KMS-11 (cell line): Measurements from ENCODE around the gene HPS4.
A peak's percentile ranks its signal among the peaks of the same experiment; 100 is the strongest.

Source experiments
- H2AFZ ChIP-seq: fragments of 200-600 bp; sonication (generic); 2 replicates; pipeline ENCODE4 v1.6.1; 2016; ENCODE audit warnings: antibody characterized with exemption, mixed run types, low read depth
- H3K27ac ChIP-seq: fragments of 200-600 bp; sonication (generic); 2 replicates; pipeline ENCODE4 v1.6.1; 2016; ENCODE audit warnings: mild to moderate bottlenecking, mixed run types
- H3K27me3 ChIP-seq: fragments of 200-600 bp; sonication (generic); 2 replicates; pipeline ENCODE4 v1.6.1; 2017; ENCODE audit warnings: mild to moderate bottlenecking, low read depth, mixed run types, moderate library complexity; ENCODE audit not compliant: insufficient read depth
- H3K36me3 ChIP-seq: fragments of 200-600 bp; sonication (generic); 2 replicates; pipeline ENCODE4 v1.6.1; 2017; ENCODE audit warnings: mild to moderate bottlenecking, mixed run types; ENCODE audit not compliant: insufficient read depth
- H3K4me1 ChIP-seq: fragments of 200-600 bp; sonication (generic); 2 replicates; pipeline ENCODE4 v1.6.1; 2016; ENCODE audit warnings: mild to moderate bottlenecking, low read depth, mixed run types; ENCODE audit not compliant: poor library complexity, severe bottlenecking
- H3K4me2 ChIP-seq: fragments of 200-600 bp; sonication (generic); 2 replicates; pipeline ENCODE4 v1.7.0; 2016; ENCODE audit warnings: mild to moderate bottlenecking, mixed run types
- H3K4me3 ChIP-seq: fragments of 200-600 bp; sonication (generic); IDR thresholded peaks from 2 replicates; pipeline ENCODE4 v1.6.1; 2017; ENCODE audit warnings: low read depth, low read length, mixed read lengths; ENCODE audit not compliant: insufficient read depth
- H3K79me2 ChIP-seq: fragments of 200-600 bp; sonication (generic); 2 replicates; pipeline ENCODE4 v1.6.1; 2016; ENCODE audit warnings: low read depth, mixed run types; ENCODE audit not compliant: insufficient read depth
- H3K9ac ChIP-seq: fragments of 200-600 bp; sonication (generic); 2 replicates; pipeline ENCODE4 v1.6.1; 2016; ENCODE audit warnings: mild to moderate bottlenecking, mixed run types
- H4K20me1 ChIP-seq: fragments of 200-600 bp; sonication (generic); 2 replicates; pipeline ENCODE4 v1.6.1; 2016; ENCODE audit warnings: mild to moderate bottlenecking, mixed run types; ENCODE audit not compliant: insufficient read depth
- TF ChIP-seq, protein P1 (sequence below): fragments of 200-600 bp; sonication (generic); conservative IDR thresholded peaks from 2 replicates; pipeline ENCODE4 v1.6.1; 2017; ENCODE audit warnings: low read depth, mild to moderate bottlenecking, antibody characterized with exemption, low read length, moderate library complexity, mixed read lengths

Gene HPS4

DNA sequence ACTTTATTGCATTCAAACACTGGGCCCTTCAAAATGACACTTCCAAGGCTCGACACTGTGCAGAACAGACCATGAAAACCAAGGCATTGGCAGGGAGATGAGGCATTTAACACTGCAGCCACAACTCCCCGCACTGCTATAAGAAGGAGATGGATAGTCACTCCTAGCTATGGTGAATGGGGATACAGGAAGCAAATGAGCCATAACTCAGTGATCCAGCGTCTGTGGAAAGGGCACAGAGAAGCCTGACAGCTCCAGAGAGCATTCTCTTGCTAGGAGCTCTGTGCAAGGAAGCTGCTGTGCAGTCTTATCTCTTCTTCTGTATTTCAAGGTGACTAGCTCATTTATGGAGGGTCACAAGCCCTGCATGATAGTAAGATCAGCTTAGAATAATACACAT lies 20.9 kb downstream of the HPS4 start:
- Histone ChIP-seq H3K36me3 (no peaks in the 10 kb centered on the region), H4K20me1 (no peaks in the 10 kb centered on the region), H3K9ac (no peak overlapping the region), H3K27me3 (no peaks in the 10 kb centered on the region), H3K4me2 (no peak overlapping the region), H3K4me3 (no peak overlapping the region), H3K27ac (no peak overlapping the region), H3K79me2 (no peaks in the 10 kb centered on the region), H3K4me1 (no peaks in the 10 kb centered on the region), H2AFZ (no peak overlapping the region)
- TF ChIP-seq, protein P1, sequence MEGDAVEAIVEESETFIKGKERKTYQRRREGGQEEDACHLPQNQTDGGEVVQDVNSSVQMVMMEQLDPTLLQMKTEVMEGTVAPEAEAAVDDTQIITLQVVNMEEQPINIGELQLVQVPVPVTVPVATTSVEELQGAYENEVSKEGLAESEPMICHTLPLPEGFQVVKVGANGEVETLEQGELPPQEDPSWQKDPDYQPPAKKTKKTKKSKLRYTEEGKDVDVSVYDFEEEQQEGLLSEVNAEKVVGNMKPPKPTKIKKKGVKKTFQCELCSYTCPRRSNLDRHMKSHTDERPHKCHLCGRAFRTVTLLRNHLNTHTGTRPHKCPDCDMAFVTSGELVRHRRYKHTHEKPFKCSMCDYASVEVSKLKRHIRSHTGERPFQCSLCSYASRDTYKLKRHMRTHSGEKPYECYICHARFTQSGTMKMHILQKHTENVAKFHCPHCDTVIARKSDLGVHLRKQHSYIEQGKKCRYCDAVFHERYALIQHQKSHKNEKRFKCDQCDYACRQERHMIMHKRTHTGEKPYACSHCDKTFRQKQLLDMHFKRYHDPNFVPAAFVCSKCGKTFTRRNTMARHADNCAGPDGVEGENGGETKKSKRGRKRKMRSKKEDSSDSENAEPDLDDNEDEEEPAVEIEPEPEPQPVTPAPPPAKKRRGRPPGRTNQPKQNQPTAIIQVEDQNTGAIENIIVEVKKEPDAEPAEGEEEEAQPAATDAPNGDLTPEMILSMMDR = no peak

DNA sequence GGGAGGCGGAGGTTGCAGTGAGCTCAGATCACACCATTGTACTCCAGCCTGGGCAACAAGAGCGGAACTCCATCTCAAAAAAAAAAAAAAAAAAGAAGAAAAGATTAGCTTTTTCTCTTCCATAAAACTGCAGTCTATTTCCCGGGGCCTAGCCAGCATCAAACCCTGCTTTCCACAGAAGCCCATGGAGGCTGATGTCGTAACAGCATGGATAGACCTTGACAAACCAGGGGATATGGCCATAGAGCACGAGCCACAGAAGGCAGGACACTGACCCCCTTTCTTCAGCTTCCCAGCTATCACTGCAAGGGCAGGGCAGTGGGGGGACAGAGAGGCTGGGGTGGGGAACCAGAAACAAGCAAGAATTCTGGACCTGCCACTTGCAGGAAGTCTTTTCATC lies 21.5 kb downstream of the HPS4 start:
- no peak overlapping the region for H3K4me3 ChIP-seq
- H2AFZ ChIP-seq = no peak overlapping the region
- H3K9ac ChIP-seq = no peak overlapping the region
- no peaks in the 10 kb centered on the region for H3K27me3 ChIP-seq
- TF ChIP-seq, protein P1 = no peak
- H4K20me1 ChIP-seq = no peaks in the 10 kb centered on the region
- no peaks in the 10 kb centered on the region for H3K79me2 ChIP-seq
- H3K4me1 ChIP-seq = no peaks in the 10 kb centered on the region
- H3K36me3 ChIP-seq = peaks cover 4% of the 10 kb centered on the region; the same call in 1 of the 2 replicates
- H3K27ac ChIP-seq = no peak overlapping the region
- H3K4me2 ChIP-seq = no peak overlapping the region

DNA sequence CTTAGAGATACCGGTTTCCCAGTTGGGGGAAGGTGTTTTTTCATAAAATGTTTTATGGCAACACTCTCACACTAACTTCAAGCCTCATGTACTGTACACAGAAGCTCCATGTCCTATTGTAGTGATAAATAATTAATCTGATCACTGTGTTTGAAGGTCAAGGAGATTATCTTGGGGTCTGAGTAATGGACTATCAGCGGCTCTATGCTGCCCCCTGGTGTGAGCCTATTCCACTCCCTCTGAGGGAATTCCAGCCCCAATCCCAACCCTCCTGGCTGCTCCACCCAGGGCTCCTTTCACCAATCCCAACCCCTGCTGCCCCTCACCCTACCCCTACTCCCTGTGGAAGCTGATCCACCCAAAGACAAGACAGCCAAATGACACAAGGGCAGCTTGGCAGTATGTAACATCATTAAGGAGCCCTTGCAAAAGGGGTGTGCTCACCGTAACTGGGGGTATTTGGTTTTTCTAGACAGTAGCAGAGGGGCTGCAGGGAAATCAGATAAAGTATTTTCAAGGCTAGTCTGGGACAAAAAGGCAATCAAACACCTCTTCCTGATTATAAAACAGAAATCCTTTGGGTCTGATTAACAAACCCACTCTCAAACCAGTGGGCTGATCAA lies 22.3 kb downstream of the HPS4 start:
- Histone ChIP-seq H2AFZ (no peak overlapping the region), H3K36me3 (peaks cover 4% of the 10 kb centered on the region; the same call in 1 of the 2 replicates), H3K27ac (no peak overlapping the region), H3K79me2 (no peaks in the 10 kb centered on the region), H3K9ac (no peak overlapping the region), H3K4me2 (no peak overlapping the region), H3K4me1 (no peaks in the 10 kb centered on the region), H3K4me3 (no peak overlapping the region), H4K20me1 (no peaks in the 10 kb centered on the region), H3K27me3 (no peaks in the 10 kb centered on the region)
- TF ChIP-seq, protein P1 = peak; percentile 93

DNA sequence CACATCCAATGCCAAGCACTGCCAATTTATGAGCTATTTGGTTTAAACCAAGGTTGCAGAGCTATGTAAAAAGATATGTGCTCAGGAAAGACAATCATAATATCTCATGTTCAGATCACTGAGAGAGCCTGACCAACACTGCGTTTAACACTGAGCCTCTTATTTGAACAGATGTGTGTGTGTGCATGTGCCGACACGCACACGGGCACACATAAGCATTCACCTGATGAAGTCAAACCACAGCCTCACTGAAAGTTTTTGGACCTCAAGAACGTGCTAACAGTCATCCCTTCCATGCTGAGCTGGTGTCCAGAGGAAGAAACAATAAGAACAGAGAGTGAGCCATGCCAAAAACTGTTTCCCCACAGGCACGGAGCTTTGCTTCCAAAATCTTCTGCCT lies 23.4 kb downstream of the HPS4 start:
- Histone ChIP-seq H3K4me2 (no peak overlapping the region), H3K4me3 (no peak overlapping the region), H2AFZ (no peak overlapping the region), H3K4me1 (no peaks in the 10 kb centered on the region), H3K36me3 (peaks cover 4% of the 10 kb centered on the region; the same call in 1 of the 2 replicates), H3K27ac (no peak overlapping the region), H3K79me2 (no peaks in the 10 kb centered on the region), H3K27me3 (no peaks in the 10 kb centered on the region), H3K9ac (no peak overlapping the region), H4K20me1 (no peaks in the 10 kb centered on the region)
- TF ChIP-seq, protein P1 = no peak
